GM13977 (cell line): ENCODE measurements around the gene TNIP2.

Source experiments
- DNase-seq: peaks from one replicate; pipeline ENCODE4 v3.0.0; 2012; ENCODE audit warnings: low spot score
- CTCF ChIP-seq: IDR thresholded peaks from 2 replicates; pipeline ENCODE4 v1.5.1; 2012; ENCODE audit warnings: mild to moderate bottlenecking, control low read depth; ENCODE audit not compliant: insufficient read depth; ENCODE audit errors: extremely low read depth, missing control alignments
- in situ Hi-C: fragments of 300-500 bp; cut with MboI; formaldehyde crosslinking; loops from one replicate; pipeline ENCODE4 v1.12.0; 2022; ENCODE audit warnings: low sequenced_read_pairs, low pct_unique_long_range_greater_than_20kb, mixed read lengths, inconsistent platforms; ENCODE audit not compliant: unreplicated experiment

TNIP2 gene

GRCh38 chr4:2755821-2756690 lies at the start of gene TNIP2:
Gene TNIP2, minus strand, starts transcription at chr4:2756336. Its CDS starts 47 bp downstream, at chr4:2756289.
- DNase-seq = peak; percentile 99
- in situ Hi-C loops = no loop called here
- TF ChIP-seq CTCF = peak; percentile 17

GRCh38 chr4:2804973-2805501 lies 48.9 kb upstream of the TNIP2 start:
- TF ChIP-seq CTCF = no peak
- in situ Hi-C loops = no loop called here

GRCh38 chr4:2804449-2804972 lies 48.4 kb upstream of the TNIP2 start:
- DNase-seq = no peak
- in situ Hi-C loops = no loop called here
- no peak for TF ChIP-seq CTCF

More at GRCh38 chr4:2804973-2805501, 48.9 kb upstream of the TNIP2 start:
- DNase-seq = no peak

GRCh38 chr4:2803624-2804448 lies 47.7 kb upstream of the TNIP2 start:
- in situ Hi-C loops = no loop called here
- no peak for DNase-seq
- no peak for TF ChIP-seq CTCF

- no peak for DNase-seq
- TF ChIP-seq CTCF = no peak
- in situ Hi-C loops = no loop called here
Measured at GRCh38 chr4:2802618-2803531, 46.7 kb upstream of the TNIP2 start.
